ENCODE data around the gene OR5H1. TPM values are rescaled to one million over a fixed set of nuclear protein-coding genes. Genes with fewer than 3 reads are reported as not detected.

The OR5H1 gene
- polyA plus RNA-seq, 1 of the 3 experiments (the other 2 are of a cell fraction), result not detected

DNA sequence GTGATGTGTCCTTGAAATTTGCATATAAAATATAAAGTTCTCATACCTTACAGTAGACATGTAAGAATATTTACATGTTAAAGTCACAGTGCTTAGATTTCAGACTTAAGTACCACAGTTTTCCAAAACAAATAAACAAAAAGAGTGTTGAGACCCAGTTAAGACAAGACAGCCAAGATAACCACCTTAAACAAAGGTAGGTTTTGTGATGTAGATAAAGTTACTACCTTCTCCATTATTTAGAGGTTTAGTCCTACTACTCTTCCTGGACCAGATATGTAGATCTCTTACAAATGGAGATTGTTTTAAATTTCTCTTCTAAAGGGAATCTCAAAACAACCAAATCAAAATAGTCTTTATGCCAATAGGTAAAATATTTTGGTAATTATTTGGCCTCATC, 51.7 kb downstream of the OR5H1 start:
- TF ChIP-seq TEAD4 (IDR thresholded peaks at IDR 0.05; ENCODE audit: borderline replicate concordance, insufficient read depth) (no peak), FOXJ3 (CRISPR knock-in tag; IDR thresholded peaks at IDR 0.05) (no peak), TAF1 (IDR thresholded peaks at IDR 0.05; ENCODE audit: borderline replicate concordance, low read depth, low read length) (no peak), ELF1 (IDR thresholded peaks at IDR 0.05) (no peak), RAD21 (IDR thresholded peaks at IDR 0.05; ENCODE audit: low read length) (no peak), EP300 (IDR thresholded peaks at IDR 0.05; ENCODE audit: borderline replicate concordance in 1 of 2, low read depth in 1 of 2, low read length in 1 of 2) (no peak), TCF12 (IDR thresholded peaks at IDR 0.05) (no peak), FOXM1 (IDR thresholded peaks at IDR 0.05; ENCODE audit: low read depth) (no peak), JUND (IDR thresholded peaks at IDR 0.05) (no peak), NFIC (IDR thresholded peaks at IDR 0.05; ENCODE audit: borderline replicate concordance) (no peak), CHD2 (IDR thresholded peaks at IDR 0.05; ENCODE audit: low read length, partially characterized antibody) (no peak), GABPA (IDR thresholded peaks at IDR 0.05; ENCODE audit: low read depth) (no peak), GATA2 (CRISPR knock-in tag; IDR thresholded peaks at IDR 0.05) (no peak)
- TF ChIP-seq, protein P1, sequence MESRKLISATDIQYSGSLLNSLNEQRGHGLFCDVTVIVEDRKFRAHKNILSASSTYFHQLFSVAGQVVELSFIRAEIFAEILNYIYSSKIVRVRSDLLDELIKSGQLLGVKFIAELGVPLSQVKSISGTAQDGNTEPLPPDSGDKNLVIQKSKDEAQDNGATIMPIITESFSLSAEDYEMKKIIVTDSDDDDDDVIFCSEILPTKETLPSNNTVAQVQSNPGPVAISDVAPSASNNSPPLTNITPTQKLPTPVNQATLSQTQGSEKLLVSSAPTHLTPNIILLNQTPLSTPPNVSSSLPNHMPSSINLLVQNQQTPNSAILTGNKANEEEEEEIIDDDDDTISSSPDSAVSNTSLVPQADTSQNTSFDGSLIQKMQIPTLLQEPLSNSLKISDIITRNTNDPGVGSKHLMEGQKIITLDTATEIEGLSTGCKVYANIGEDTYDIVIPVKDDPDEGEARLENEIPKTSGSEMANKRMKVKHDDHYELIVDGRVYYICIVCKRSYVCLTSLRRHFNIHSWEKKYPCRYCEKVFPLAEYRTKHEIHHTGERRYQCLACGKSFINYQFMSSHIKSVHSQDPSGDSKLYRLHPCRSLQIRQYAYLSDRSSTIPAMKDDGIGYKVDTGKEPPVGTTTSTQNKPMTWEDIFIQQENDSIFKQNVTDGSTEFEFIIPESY (IDR thresholded peaks at IDR 0.05; ENCODE audit: borderline replicate concordance, low read depth), result no peak
- TF ChIP-seq, protein P2, sequence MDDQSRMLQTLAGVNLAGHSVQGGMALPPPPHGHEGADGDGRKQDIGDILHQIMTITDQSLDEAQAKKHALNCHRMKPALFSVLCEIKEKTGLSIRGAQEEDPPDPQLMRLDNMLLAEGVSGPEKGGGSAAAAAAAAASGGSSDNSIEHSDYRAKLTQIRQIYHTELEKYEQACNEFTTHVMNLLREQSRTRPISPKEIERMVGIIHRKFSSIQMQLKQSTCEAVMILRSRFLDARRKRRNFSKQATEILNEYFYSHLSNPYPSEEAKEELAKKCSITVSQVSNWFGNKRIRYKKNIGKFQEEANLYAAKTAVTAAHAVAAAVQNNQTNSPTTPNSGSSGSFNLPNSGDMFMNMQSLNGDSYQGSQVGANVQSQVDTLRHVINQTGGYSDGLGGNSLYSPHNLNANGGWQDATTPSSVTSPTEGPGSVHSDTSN (IDR thresholded peaks at IDR 0.05), result no peak
- TF ChIP-seq, protein P3, sequence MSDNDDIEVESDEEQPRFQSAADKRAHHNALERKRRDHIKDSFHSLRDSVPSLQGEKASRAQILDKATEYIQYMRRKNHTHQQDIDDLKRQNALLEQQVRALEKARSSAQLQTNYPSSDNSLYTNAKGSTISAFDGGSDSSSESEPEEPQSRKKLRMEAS (IDR thresholded peaks at IDR 0.05; ENCODE audit: low read depth), result no peak
- DNase-seq, result no peak
- ChIA-PET POLR2A (no interaction called here), CTCF (interaction anchor here (1.0 kb wide), 1 partner anchor 10 kb away, joined by 3 read pairs; no protein-coding TSS in a partner anchor)
- no peak overlapping the region for H3K4me2 ChIP-seq
- H3K9me3 ChIP-seq, result no peaks in the 10 kb centered on the region
- H2AFZ ChIP-seq (ENCODE audit: low read depth), result no peak overlapping the region
- H3K36me3 ChIP-seq (replicated peaks in 1 of 2; ENCODE audit: control insufficient read depth in 1 of 2, insufficient read depth in 2 of 2, low read length in 1 of 2), result no peaks in the 10 kb centered on the region
- no peaks in the 10 kb centered on the region for H4K20me1 ChIP-seq (ENCODE audit: insufficient read depth)
- no peaks in the 10 kb centered on the region for H3K4me1 ChIP-seq (ENCODE audit: control insufficient read depth in 1 of 2, insufficient read depth in 2 of 2, low read depth in 1 of 2, low read length in 1 of 2)
- no peaks in the 10 kb centered on the region for H3K79me2 ChIP-seq (ENCODE audit: insufficient read depth)
- no peaks in the 10 kb centered on the region for H3F3A ChIP-seq (replicated peaks; ENCODE audit: insufficient read depth)
- no peak overlapping the region for H3K27ac ChIP-seq (ENCODE audit: low read depth in 2 of 2, low read length in 1 of 2)
- no peak overlapping the region for H3K9ac ChIP-seq
- H3K27me3 ChIP-seq (ENCODE audit: insufficient read depth), result no peaks in the 10 kb centered on the region; the same call in 1 of the 2 replicates
- H3K4me3 ChIP-seq (ENCODE audit: low read depth in 2 of 2, low read length in 1 of 2), result no peak overlapping the region
- no peaks in the 10 kb centered on the region for H3K9me2 ChIP-seq

DNA sequence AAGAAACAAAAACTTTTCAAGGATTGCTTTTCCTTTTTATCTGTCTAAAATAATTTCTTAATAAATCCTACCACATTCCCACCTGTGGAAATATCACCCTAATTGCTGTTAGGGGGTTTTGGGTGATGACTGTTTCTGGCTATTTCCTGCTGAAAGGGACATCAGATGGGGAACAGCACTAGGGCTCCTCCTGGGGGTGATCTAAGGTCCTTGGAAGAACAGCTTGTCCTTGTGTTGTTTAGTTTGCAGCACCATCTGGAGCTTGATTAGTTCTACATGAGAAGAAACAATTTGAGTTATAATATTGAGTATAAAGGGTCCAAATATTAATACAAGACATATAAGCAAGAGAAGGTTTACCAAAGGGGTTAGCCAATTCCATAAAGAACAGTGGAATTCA, 54.7 kb downstream of the OR5H1 start:
- H4K20me1 ChIP-seq (ENCODE audit: insufficient read depth), result no peaks in the 10 kb centered on the region
- no peak overlapping the region for H2AFZ ChIP-seq (ENCODE audit: low read depth)
- H3K27me3 ChIP-seq (ENCODE audit: insufficient read depth), result no peaks in the 10 kb centered on the region; the same call in 1 of the 2 replicates
- POLR2A ChIA-PET, result no interaction called here
- H3K79me2 ChIP-seq (ENCODE audit: insufficient read depth), result no peaks in the 10 kb centered on the region
- DNase-seq, result no peak
- no peak overlapping the region for H3K27ac ChIP-seq (ENCODE audit: low read depth in 2 of 2, low read length in 1 of 2)
- H3F3A ChIP-seq (replicated peaks; ENCODE audit: insufficient read depth), result no peaks in the 10 kb centered on the region
- CTCF ChIA-PET, result no interaction called here
- no peaks in the 10 kb centered on the region for H3K4me1 ChIP-seq (ENCODE audit: control insufficient read depth in 1 of 2, insufficient read depth in 2 of 2, low read depth in 1 of 2, low read length in 1 of 2)
- H3K9ac ChIP-seq, result no peak overlapping the region
- no peaks in the 10 kb centered on the region for H3K36me3 ChIP-seq (replicated peaks in 1 of 2; ENCODE audit: control insufficient read depth in 1 of 2, insufficient read depth in 2 of 2, low read length in 1 of 2)
- H3K4me3 ChIP-seq (ENCODE audit: low read depth in 2 of 2, low read length in 1 of 2), result no peak overlapping the region
- H3K9me3 ChIP-seq, result no peaks in the 10 kb centered on the region
- no peak overlapping the region for H3K4me2 ChIP-seq
- TF ChIP-seq SIN3A (IDR thresholded peaks at IDR 0.05; ENCODE audit: borderline replicate concordance, low read depth, low read length) (no peak), MXI1 (IDR thresholded peaks at IDR 0.05; ENCODE audit: low read depth, low read length) (no peak), USF2 (IDR thresholded peaks at IDR 0.05; ENCODE audit: borderline replicate concordance, low read depth, low read length) (no peak), GATA2 (CRISPR knock-in tag; IDR thresholded peaks at IDR 0.05) (no peak)
- no peaks in the 10 kb centered on the region for H3K9me2 ChIP-seq

Data from SK-N-SH (cell line).